Hematopoietic multipotent progenitor cell treated with erythropoietin and hydrocortisone succinate and interleukin-3 and kit ligand, for 4 days (in vitro differentiated cells): Measurements from ENCODE around the gene CXCL16.
"Not testable (repeated sequence)": the region's sequence is repeated elsewhere in the genome, so short reads cannot be mapped to it uniquely, and the experiment has no call there.

Source experiments
- DNase-seq: peaks from one replicate; pipeline ENCODE4 v3.0.0-alpha.2; 2015

Gene CXCL16

GRCh38 chr17:4690745-4691144, 49.0 kb downstream of the CXCL16 start:
- no peak for DNase-seq

DNA sequence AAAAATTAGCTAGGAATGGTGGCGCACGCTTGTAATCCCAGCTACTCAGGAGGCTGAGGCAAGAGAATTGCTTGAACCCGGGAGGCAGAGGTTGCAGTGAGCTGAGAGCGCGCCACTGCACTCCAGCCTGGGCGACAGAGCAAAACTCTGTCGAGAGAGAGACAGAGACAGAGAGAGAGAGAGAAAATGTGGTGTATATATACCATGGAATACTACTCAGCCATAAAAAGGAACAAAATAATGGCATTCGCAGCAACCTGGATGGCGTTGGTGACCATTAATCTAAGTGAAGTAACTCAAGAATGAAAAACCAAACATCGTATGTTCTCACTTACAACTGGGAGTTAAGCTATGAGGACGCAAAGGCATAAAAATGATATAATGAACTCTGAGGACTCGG, 49.9 kb downstream of the CXCL16 start:
- DNase-seq = not testable (repeated sequence)

GRCh38 chr17:4683739-4684138, 56.0 kb downstream of the CXCL16 start:
- not testable (repeated sequence) for DNase-seq
